ENCODE data around the gene SLX4IP. TPM values are rescaled to one million over a fixed set of nuclear protein-coding genes. Genes with fewer than 3 reads are reported as not detected.

Gene SLX4IP
- total RNA-seq, 1 experiment from 2014 or later, result 5.4 TPM

- no peaks in the 10 kb centered on the region for H3K27me3 Mint-ChIP-seq (ENCODE audit: unreplicated experiment)
- no peak overlapping the region for H3K4me3 Mint-ChIP-seq (ENCODE audit: low read depth, unreplicated experiment)
- H3K4me1 Mint-ChIP-seq (ENCODE audit: low read depth, unreplicated experiment), result no peaks in the 10 kb centered on the region
- H3K9me3 Mint-ChIP-seq (ENCODE audit: low read depth, unreplicated experiment), result no peaks in the 10 kb centered on the region
- peaks cover 5% of the 10 kb centered on the region for H3K36me3 Mint-ChIP-seq (ENCODE audit: insufficient read depth, unreplicated experiment)
- DNase-seq, result peak; percentile 64
- BruUV-seq (replicated peaks), result no TSS peak
- intact Hi-C loops (cut with micrococcal nuclease; ENCODE audit: unreplicated experiment), result no loop called here
- peak overlapping the region; percentile 95 for H3K27ac Mint-ChIP-seq (ENCODE audit: unreplicated experiment)
- CTCF ChIA-PET, result interaction anchor here (0.8 kb wide), 1 partner anchor 25 kb away, joined by 3 read pairs; no protein-coding TSS in a partner anchor
- TF ChIP-seq, protein P1, sequence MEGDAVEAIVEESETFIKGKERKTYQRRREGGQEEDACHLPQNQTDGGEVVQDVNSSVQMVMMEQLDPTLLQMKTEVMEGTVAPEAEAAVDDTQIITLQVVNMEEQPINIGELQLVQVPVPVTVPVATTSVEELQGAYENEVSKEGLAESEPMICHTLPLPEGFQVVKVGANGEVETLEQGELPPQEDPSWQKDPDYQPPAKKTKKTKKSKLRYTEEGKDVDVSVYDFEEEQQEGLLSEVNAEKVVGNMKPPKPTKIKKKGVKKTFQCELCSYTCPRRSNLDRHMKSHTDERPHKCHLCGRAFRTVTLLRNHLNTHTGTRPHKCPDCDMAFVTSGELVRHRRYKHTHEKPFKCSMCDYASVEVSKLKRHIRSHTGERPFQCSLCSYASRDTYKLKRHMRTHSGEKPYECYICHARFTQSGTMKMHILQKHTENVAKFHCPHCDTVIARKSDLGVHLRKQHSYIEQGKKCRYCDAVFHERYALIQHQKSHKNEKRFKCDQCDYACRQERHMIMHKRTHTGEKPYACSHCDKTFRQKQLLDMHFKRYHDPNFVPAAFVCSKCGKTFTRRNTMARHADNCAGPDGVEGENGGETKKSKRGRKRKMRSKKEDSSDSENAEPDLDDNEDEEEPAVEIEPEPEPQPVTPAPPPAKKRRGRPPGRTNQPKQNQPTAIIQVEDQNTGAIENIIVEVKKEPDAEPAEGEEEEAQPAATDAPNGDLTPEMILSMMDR (IDR thresholded peaks at IDR 0.05; ENCODE audit: unreplicated experiment), result no peak
Measured at GRCh38 chr20:10511509-10512251, 76.6 kb downstream of the SLX4IP start.

GRCh38 chr20:10513061-10513460 is 78.0 kb downstream of the SLX4IP start:
- H3K9me3 Mint-ChIP-seq (ENCODE audit: low read depth, unreplicated experiment), result no peaks in the 10 kb centered on the region
- CTCF ChIA-PET, result no interaction called here

GRCh38 chr20:10513931-10514575 is 78.9 kb downstream of the SLX4IP start:
- Mint-ChIP-seq H3K27me3 (ENCODE audit: unreplicated experiment) (no peaks in the 10 kb centered on the region), H3K9me3 (ENCODE audit: low read depth, unreplicated experiment) (no peaks in the 10 kb centered on the region), H3K36me3 (ENCODE audit: insufficient read depth, unreplicated experiment) (peaks cover 5% of the 10 kb centered on the region), H3K4me3 (ENCODE audit: low read depth, unreplicated experiment) (no peak overlapping the region), H3K27ac (ENCODE audit: unreplicated experiment) (no peak overlapping the region), H3K4me1 (ENCODE audit: low read depth, unreplicated experiment) (peaks cover 10% of the 10 kb centered on the region)
- intact Hi-C loops (cut with micrococcal nuclease; ENCODE audit: unreplicated experiment), result no loop called here
- TF ChIP-seq, protein P1 (IDR thresholded peaks at IDR 0.05; ENCODE audit: unreplicated experiment), result no peak
- no peak for DNase-seq
- BruUV-seq (replicated peaks), result no TSS peak
- CTCF ChIA-PET, result no interaction called here

More at GRCh38 chr20:10513061-10513460, 78.0 kb downstream of the SLX4IP start:
- Mint-ChIP-seq H3K36me3 (ENCODE audit: insufficient read depth, unreplicated experiment) (peaks cover 5% of the 10 kb centered on the region), H3K4me3 (ENCODE audit: low read depth, unreplicated experiment) (no peak overlapping the region), H3K27me3 (ENCODE audit: unreplicated experiment) (no peaks in the 10 kb centered on the region), H3K4me1 (ENCODE audit: low read depth, unreplicated experiment) (no peaks in the 10 kb centered on the region), H3K27ac (ENCODE audit: unreplicated experiment) (no peak overlapping the region)
- no TSS peak for BruUV-seq (replicated peaks)
- TF ChIP-seq, protein P1 (IDR thresholded peaks at IDR 0.05; ENCODE audit: unreplicated experiment), result no peak
- DNase-seq, result no peak
- intact Hi-C loops (cut with micrococcal nuclease; ENCODE audit: unreplicated experiment), result no loop called here

DNA sequence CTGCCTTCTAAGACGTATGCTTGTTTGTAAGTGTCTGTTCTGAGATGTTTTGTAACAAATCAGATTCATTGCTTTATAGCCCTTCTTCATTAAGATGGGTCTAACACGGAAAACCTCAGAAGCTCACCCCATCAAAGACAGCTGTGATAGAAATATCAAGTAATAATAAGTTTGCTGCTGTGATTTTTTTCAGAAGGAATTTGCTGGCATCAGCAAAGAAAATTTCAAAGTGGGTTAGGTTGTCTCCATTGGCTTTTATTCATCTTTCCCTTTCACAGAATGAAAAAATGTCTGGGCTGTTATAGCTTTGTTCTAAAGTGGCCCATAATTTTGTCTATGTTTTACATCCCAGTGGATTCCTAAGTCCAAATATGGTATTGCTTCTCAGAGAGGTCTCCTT is 81.4 kb downstream of the SLX4IP start:
- TF ChIP-seq, protein P1 (IDR thresholded peaks at IDR 0.05; ENCODE audit: unreplicated experiment), result no peak
- intact Hi-C loops (cut with micrococcal nuclease; ENCODE audit: unreplicated experiment), result no loop called here
- Mint-ChIP-seq H3K27me3 (ENCODE audit: unreplicated experiment) (no peaks in the 10 kb centered on the region), H3K27ac (ENCODE audit: unreplicated experiment) (no peak overlapping the region), H3K9me3 (ENCODE audit: low read depth, unreplicated experiment) (no peaks in the 10 kb centered on the region), H3K36me3 (ENCODE audit: insufficient read depth, unreplicated experiment) (peaks cover 2% of the 10 kb centered on the region), H3K4me1 (ENCODE audit: low read depth, unreplicated experiment) (peaks cover 25% of the 10 kb centered on the region), H3K4me3 (ENCODE audit: low read depth, unreplicated experiment) (no peak overlapping the region)
- BruUV-seq (replicated peaks), result no TSS peak
- CTCF ChIA-PET, result no interaction called here
- no peak for DNase-seq
